GM23338 (cell line): ENCODE data around the gene PAN2. TPM values are rescaled to one million over a fixed set of nuclear protein-coding genes. Genes with fewer than 3 reads are reported as not detected.

Source experiments
- ATAC-seq: fragments of 200-7000 bp; cut with Tn5 transposase; 3 replicates; pipeline ENCODE4 v1.9.1; 2020
- DNase-seq: peaks from one replicate; pipeline ENCODE4 v3.0.0-alpha.2; 2015; ENCODE audit warnings: low spot score
- H2AFZ ChIP-seq: fragments of 200-600 bp; sonication (generic); 2 replicates; pipeline ENCODE4 v1.8.0; 2016; ENCODE audit warnings: antibody characterized with exemption, mild to moderate bottlenecking, moderate library complexity
- H3F3A ChIP-seq: fragments of 200-600 bp; sonication (generic); replicated peaks from 2 replicates; pipeline ENCODE4 v1.8.0; 2017; ENCODE audit warnings: antibody characterized with exemption, mixed run types, low read depth
- H3K27ac ChIP-seq: fragments of 200-600 bp; sonication (generic); 2 replicates; pipeline ENCODE4 v1.6.1; 2016; ENCODE audit warnings: low read depth
- H3K27me3 ChIP-seq: fragments of 200-600 bp; sonication (generic); 2 replicates; pipeline ENCODE4 v1.8.0; 2016; ENCODE audit warnings: mild to moderate bottlenecking, mixed run types, moderate library complexity; ENCODE audit not compliant: insufficient read depth
- H3K36me3 ChIP-seq: fragments of 200-600 bp; sonication (generic); 2 replicates; pipeline ENCODE4 v1.8.0; 2016; ENCODE audit warnings: mild to moderate bottlenecking; ENCODE audit not compliant: insufficient read depth
- H3K4me1 ChIP-seq: fragments of 200-600 bp; sonication (generic); 2 replicates; pipeline ENCODE4 v1.8.0; 2016; ENCODE audit warnings: mild to moderate bottlenecking, moderate library complexity; ENCODE audit not compliant: insufficient read depth
- H3K4me2 ChIP-seq: fragments of 200-600 bp; sonication (generic); 2 replicates; pipeline ENCODE4 v1.7.1; 2017; ENCODE audit warnings: mixed run types
- H3K4me3 ChIP-seq: fragments of 200-600 bp; sonication (generic); 2 replicates; pipeline ENCODE4 v1.6.1; 2016; ENCODE audit warnings: mixed run types
- H3K79me2 ChIP-seq: fragments of 200-600 bp; sonication (generic); replicated peaks from 2 replicates; pipeline ENCODE4 v1.8.0; 2017; ENCODE audit warnings: mild to moderate bottlenecking; ENCODE audit not compliant: insufficient read depth
- H3K9me2 ChIP-seq: fragments of 200-600 bp; sonication (generic); 2 replicates; pipeline ENCODE4 v1.8.0; 2017; ENCODE audit not compliant: insufficient read depth
- H4K20me1 ChIP-seq: fragments of 200-600 bp; sonication (generic); replicated peaks from 2 replicates; pipeline ENCODE4 v1.8.0; 2017; ENCODE audit warnings: mild to moderate bottlenecking; ENCODE audit not compliant: insufficient read depth
- H3K27ac Mint-ChIP-seq: 2 replicates; pipeline ENCODE4 v1.8.0; 2020; ENCODE audit warnings: inconsistent platforms, mild to moderate bottlenecking, moderate library complexity, mixed read lengths
- H3K27me3 Mint-ChIP-seq: 3 replicates; pipeline ENCODE4 v1.8.0; 2022; ENCODE audit warnings: low read depth, mild to moderate bottlenecking, moderate library complexity, mixed read lengths, inconsistent platforms; ENCODE audit not compliant: insufficient read depth, poor library complexity
- H3K36me3 Mint-ChIP-seq: 3 replicates; pipeline ENCODE4 v1.8.0; 2021; ENCODE audit warnings: low read depth, mild to moderate bottlenecking, inconsistent platforms, moderate library complexity, mixed read lengths
- H3K4me1 Mint-ChIP-seq: 3 replicates; pipeline ENCODE4 v1.8.0; 2020; ENCODE audit warnings: mild to moderate bottlenecking, inconsistent platforms, mixed read lengths
- H3K4me3 Mint-ChIP-seq: 3 replicates; pipeline ENCODE4 v1.8.0; 2021; ENCODE audit warnings: moderate library complexity, mild to moderate bottlenecking, inconsistent platforms, mixed read lengths
- H3K9me3 Mint-ChIP-seq: 3 replicates; pipeline ENCODE4 v1.8.0; 2020; ENCODE audit warnings: moderate library complexity, mild to moderate bottlenecking, inconsistent platforms, mixed read lengths
- CREB1 ChIP-seq: fragments of 250-450 bp; sonication (Bioruptor Pico); IDR thresholded peaks from 2 replicates; pipeline ENCODE4 v1.5.0; 2020; ENCODE audit warnings: low read depth, mild to moderate bottlenecking, moderate library complexity
- ETS1 ChIP-seq: IDR thresholded peaks from 2 replicates; pipeline ENCODE4 v1.6.1; 2016; ENCODE audit warnings: antibody characterized with exemption
- EZH2phosphoT487 ChIP-seq: fragments of 200-600 bp; sonication (generic); IDR thresholded peaks from one replicate; pipeline ENCODE4 v1.8.1; 2018; ENCODE audit warnings: antibody characterized with exemption; ENCODE audit not compliant: unreplicated experiment
- NANOG ChIP-seq: IDR thresholded peaks from 2 replicates; pipeline ENCODE4 v1.6.1; 2016; ENCODE audit warnings: antibody characterized with exemption, borderline replicate concordance
- REST ChIP-seq: IDR thresholded peaks from one replicate; pipeline ENCODE4 v1.6.1; 2018; ENCODE audit warnings: antibody characterized with exemption; ENCODE audit not compliant: unreplicated experiment
- STAT1 ChIP-seq: IDR thresholded peaks from one replicate; pipeline ENCODE4 v1.6.1; 2016; ENCODE audit warnings: antibody characterized with exemption; ENCODE audit not compliant: unreplicated experiment
- ZNF331 ChIP-seq: fragments of 250-450 bp; sonication (Bioruptor Pico); IDR thresholded peaks from 2 replicates; pipeline ENCODE4 v1.5.0; 2020; ENCODE audit warnings: low read depth, mild to moderate bottlenecking, moderate library complexity
- polyA plus RNA-seq: library from polyadenylated mRNA; unstranded; fragments of >200 nt; fragmentation: Nextera tagmentation; extraction: Ambion mirVana; gene quantifications from 2 replicates; pipeline ENCODE4 v1.2.1, GENCODE V29; 2016
- total RNA-seq: library from RNA; depleted of rRNA; stranded (reverse); fragments of >200 nt; shearing (Covaris generic); gene quantifications from 2 replicates; pipeline ENCODE4 v1.2.3, GENCODE V29; 2014

The PAN2 gene
- total and polyA plus RNA-seq, 2 experiments from 2014 or later, result 11.5 to 27.2 TPM

- peak; percentile 43 for TF ChIP-seq ETS1
Measured at GRCh38 chr12:56359851-56360767, 26.3 kb upstream of the PAN2 start, which contains the start of gene STAT2 (continued).

- Histone ChIP-seq H3K4me3 (peak overlapping the region; percentile 65), H3K79me2 (peaks cover 14% of the 10 kb centered on the region), H3K27ac (no peak overlapping the region), H3K36me3 (no peaks in the 10 kb centered on the region), H3K4me1 (peaks cover 8% of the 10 kb centered on the region), H3K4me2 (peak overlapping the region; percentile 78), H3K27me3 (no peaks in the 10 kb centered on the region), H4K20me1 (no peaks in the 10 kb centered on the region), H3F3A (peaks cover 5% of the 10 kb centered on the region; the same call in 1 of the 2 replicates), H2AFZ (no peak overlapping the region), H3K9me2 (no peaks in the 10 kb centered on the region)
- Mint-ChIP-seq H3K4me3 (peak overlapping the region; percentile 94), H3K27me3 (peaks cover 5% of the 10 kb centered on the region), H3K4me1 (peaks cover 11% of the 10 kb centered on the region), H3K27ac (peak overlapping the region; percentile 90), H3K36me3 (peaks cover 21% of the 10 kb centered on the region), H3K9me3 (no peaks in the 10 kb centered on the region)
- TF ChIP-seq REST (no peak), CREB1 (CRISPR knock-in tag) (no peak), STAT1 (no peak), ZNF331 (CRISPR knock-in tag) (no peak), ETS1 (no peak), EZH2phosphoT487 (no peak), NANOG (no peak)
- DNase-seq, result no peak
- no peak for ATAC-seq
Measured at GRCh38 chr12:56358836-56359532, 25.2 kb upstream of the PAN2 start.
